ENCODE results near the gene CST6.
"Not testable (repeated sequence)": the region's sequence is repeated elsewhere in the genome, so short reads cannot be mapped to it uniquely, and the experiment has no call there.

CST6 gene

DNA sequence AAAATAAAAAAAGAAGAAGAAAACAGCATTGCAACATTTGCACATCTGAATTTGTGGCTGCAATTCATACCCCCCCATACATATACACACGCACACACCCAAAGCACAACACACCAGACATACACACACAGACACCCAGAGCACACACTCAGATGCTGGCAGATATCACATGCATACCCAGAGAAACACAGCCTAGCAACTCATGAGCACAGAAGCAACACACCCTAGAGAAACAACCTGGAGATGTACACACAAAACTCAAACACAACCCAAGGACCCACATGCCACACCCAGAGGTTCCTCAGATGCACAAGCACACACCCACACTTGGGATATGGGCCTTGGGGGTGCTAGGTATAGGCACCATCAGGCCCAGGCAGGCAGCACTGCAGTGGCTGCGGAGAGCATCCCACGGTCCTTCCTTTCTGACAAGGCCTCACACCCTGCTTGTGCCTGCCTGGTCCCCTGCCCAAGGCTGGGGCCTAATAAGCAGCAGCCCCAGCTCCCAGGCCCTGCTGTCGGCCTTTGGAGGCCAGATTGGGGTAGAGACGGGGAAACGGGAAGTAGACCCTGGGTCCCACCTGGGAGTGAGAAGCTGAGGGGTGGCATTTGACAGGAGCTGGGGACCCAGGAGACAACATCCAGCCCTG lies 3.1 kb downstream of the CST6 start:
- in situ Hi-C loops (cut with HindIII; ENCODE audit: low sequenced_read_pairs): no loop called here

- in situ Hi-C loops (cut with HindIII; ENCODE audit: low sequenced_read_pairs): no loop called here
Measured at GRCh38 chr11:66015454-66015881, 3.7 kb downstream of the CST6 start.

DNA sequence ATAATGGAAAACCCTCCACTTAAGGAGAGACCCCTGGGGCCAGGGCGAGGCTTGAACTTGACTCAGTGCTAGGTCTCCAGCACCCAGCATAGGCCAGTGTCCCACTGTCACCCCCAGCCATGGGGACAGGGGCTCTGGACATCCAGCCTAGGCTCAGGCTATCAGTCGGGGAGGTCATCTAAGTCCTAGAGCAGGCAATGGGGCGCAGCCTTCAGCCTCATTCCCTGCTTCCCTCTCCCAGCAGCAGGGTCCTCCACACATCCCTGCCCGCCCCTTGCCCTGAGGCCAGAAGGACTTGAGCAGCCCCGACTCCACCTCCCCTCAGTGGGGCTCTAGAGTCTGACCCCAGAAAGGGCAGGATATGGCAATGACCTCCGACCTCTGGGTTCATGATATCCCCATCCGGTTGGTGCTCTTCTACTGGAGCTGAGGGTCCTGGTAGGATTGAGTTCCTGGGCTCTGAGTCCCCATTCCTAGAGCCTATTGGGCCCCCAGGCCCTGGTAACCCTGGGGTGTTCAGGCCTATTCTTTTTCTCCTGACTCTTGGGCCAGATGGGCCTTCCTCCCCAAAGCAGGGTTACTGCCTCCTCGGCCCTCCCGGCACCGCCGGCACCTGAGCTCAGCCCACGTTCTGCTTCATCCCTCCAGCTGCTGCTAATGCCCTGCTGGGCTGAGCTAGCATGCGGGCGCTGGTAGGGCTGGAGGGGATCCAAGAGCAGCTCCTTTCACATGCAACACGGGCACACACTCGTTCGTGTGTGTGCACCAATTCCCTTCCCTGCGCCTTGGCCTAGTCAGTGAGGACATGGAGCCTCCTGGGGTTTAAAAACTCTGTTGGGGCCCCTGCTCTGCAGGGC lies 4.4 kb downstream of the CST6 start:
- in situ Hi-C loops (cut with HindIII; ENCODE audit: low sequenced_read_pairs): no loop called here

DNA sequence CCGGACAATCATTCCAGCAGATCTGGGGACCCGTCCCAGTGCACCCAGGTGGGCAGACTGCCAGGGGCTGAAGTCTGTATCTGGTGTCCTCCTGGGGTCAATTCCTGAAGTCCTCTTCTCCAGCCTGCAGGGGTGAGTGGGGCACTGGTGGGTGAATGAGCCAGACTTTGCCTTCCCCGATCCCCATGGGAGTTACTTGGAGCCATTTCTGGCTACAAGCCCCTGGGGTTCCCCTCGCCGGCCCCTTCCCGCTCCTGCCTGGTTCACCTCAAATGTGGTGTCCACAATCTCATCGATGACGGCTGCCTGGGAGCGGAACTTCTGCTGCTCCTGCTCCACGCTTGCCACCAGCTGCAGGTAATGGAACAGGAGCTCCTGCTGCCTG lies 5.0 kb downstream of the CST6 start:
- in situ Hi-C loops (cut with HindIII; ENCODE audit: low sequenced_read_pairs): no loop called here

- in situ Hi-C loops (cut with HindIII; ENCODE audit: low sequenced_read_pairs): no loop called here
Measured at GRCh38 chr11:66017321-66017720, 5.5 kb downstream of the CST6 start.

DNA sequence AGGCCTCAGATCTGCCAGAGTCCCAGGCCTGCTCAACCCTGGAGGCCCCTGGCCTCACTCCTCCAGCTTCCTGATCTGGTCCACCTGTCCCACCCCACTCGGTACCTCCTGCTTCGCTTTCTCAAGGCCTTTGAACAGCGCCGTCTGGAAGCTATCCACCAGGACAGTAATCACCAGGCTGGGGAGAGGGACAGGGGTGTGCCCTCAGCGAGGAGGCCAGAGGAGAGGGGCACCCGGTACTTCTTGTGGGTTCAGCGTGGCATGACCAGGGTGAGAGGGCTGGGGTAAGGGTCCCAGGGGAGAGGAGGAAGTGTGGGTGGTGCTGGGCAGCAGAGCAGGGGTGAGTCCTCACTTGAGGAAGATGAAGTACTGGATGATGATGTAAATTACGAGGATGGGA lies 8.4 kb downstream of the CST6 start:
- in situ Hi-C loops (cut with HindIII; ENCODE audit: low sequenced_read_pairs): no loop called here

GRCh38 chr11:66020618-66021357 lies 9.0 kb downstream of the CST6 start:
- in situ Hi-C loops (cut with HindIII; ENCODE audit: low sequenced_read_pairs): no loop called here

GRCh38 chr11:66022401-66023185 lies 10.8 kb downstream of the CST6 start:
- in situ Hi-C loops (cut with HindIII; ENCODE audit: low sequenced_read_pairs): no loop called here

GRCh38 chr11:66023186-66023440 lies 11.3 kb downstream of the CST6 start:
- in situ Hi-C loops (cut with HindIII; ENCODE audit: low sequenced_read_pairs): not testable (repeated sequence)

- in situ Hi-C loops (cut with HindIII; ENCODE audit: low sequenced_read_pairs): no loop called here
Measured at GRCh38 chr11:66026017-66026529, 14.3 kb downstream of the CST6 start, which contains the start of gene CATSPER1. CATSPER1 (minus strand) TSS chr11:66026479; CDS start chr11:66026379, 100 bp downstream.

GRCh38 chr11:66032957-66033735 lies 21.3 kb downstream of the CST6 start:
- in situ Hi-C loops (cut with HindIII; ENCODE audit: low sequenced_read_pairs): no loop called here

- in situ Hi-C loops (cut with HindIII; ENCODE audit: low sequenced_read_pairs): no loop called here
Measured at GRCh38 chr11:66035653-66036333, 24.0 kb downstream of the CST6 start.

DNA sequence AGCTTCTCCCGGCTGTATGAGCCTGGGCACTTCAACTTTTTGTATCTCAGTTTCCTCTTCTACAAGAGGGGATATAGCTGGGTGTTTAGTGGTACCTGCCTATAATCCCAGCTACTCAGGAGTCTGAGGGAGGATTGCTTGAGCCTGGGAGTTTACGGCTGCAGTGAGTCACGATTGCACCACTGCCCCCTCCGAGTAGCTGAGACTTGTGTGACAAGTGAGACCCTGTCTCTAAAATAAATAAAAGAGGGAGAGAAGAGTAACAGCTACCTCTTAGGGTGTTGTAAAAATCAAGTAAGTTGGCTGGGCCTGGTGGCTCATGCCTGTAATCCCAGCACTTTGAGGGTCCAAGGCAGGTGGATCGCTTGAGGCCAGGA lies 24.5 kb downstream of the CST6 start:
- in situ Hi-C loops (cut with HindIII; ENCODE audit: low sequenced_read_pairs): no loop called here

DNA sequence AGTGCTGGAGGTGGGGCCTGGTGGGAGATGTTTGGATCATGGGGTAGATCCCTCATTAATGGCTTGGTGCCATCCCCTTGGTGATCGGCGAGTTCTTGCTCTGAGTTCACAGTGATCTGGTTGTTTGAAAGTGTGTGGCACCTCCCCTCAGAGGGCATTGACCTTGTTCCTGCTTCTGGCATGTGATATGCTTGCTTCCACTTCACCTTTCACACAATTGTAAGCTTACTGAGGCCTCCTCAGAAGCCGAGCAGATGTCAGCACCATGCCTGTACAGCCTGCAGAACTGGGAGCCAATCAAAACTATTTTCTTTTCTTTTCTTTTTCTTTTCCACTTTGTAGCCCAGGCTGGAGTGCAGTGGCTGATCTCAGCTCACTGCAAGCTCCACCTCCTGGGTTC lies 25.5 kb downstream of the CST6 start:
- in situ Hi-C loops (cut with HindIII; ENCODE audit: low sequenced_read_pairs): no loop called here

DNA sequence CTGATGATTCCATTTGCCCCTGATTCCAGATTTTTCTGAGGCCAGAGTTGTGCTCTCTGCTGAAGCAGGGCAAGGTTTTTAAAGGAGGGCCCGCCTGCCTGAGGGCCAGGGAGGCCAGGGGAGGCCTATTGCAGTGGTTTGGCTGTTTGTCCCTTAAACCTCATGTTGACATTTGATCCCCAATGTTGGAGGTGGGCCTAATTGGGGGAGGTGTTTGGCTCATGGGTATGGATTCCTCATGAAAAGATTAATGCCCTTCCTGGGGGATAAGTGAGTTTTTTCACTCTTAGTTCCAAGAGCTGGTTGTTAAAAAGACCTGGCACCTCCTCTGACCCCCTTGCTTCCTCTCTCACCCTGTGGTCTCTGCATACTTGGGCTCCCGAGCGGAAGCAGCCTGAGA lies 28.0 kb downstream of the CST6 start:
- in situ Hi-C loops (cut with HindIII; ENCODE audit: low sequenced_read_pairs): no loop called here

DNA sequence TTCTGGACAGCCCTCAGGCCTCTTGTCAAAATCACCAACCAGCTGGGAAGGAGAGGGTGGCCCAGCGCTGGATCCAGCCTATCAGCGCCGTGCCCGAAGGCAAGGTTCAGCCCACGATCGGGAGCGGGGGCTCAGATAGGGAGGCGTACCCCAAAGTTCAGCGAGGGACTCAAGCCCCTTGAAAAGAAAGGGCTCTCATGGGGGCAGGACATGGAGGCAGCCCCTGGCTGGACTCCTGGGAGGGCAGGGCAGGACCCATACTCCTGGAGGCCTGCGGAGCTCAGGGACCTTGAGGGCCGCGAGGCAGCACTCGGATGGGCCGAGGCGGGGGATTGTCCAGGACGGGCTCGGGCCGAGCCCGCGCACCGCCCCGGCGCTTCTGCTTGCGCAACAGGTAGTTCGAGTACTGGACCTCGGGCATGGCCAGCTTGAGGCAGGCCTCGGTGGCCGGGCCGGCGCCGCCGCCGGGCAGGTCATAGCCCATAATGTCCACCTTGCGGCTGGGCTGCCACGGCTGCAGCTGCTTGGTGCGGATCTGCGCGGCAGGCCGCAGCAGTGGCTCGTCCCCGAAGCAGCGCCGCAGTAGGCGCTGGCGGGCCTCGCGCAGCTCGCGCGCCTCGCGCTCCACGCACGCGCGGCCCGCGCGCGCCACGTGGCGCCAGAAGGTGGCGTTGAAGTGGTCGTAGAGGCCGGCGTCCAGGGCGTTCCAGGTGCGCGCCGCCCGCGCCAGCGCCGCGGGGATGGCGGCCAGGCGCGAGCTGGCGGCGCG lies 30.6 kb downstream of the CST6 start:
- in situ Hi-C loops (cut with HindIII; ENCODE audit: low sequenced_read_pairs): no loop called here

DNA sequence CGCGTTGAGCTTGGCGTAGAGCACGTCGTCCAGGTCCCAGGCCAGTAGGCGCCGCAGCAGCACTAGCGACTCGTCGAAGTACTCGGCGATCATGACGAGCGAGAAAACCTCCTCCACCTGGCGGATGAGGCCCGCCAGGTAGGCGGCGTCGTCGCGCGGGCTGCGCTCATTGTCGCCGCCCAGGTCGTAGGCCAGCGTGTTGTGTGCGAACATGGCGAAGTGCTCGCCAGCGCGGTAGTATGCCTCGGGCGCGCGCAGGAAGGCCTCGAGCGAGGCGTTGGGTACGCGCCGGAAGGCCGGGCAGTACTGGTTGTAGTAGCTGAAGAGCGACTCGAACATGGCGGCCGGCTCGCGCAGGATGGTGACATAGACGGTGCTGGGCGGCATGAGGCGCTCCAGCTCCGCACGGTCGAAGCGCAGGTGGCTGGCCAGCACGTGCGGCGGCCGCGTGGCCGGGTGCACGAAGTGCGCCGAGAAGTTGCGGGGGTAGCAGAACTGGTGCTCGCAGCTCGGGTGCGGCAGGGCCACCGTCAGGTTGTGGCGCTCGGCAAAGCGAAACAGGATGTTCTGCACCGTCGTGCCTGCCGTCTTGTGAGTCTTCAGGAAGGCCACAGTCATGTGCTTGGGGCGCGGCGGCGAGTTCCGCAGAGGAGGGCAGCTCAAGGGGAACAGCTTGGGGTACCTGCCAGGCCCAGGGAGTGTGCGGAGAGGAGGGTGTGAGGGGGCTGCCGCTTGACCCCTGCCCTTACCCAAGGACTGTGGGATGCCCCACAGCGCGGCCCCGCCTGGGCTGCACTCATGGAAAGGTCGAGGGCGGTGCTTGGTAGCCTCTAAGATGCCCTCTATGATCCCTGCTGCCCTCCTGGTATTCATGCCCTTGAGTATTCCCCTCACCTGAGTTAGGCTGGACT lies 31.4 kb downstream of the CST6 start:
- in situ Hi-C loops (cut with HindIII; ENCODE audit: low sequenced_read_pairs): no loop called here

GRCh38 chr11:66044757-66045156 lies 32.9 kb downstream of the CST6 start:
- in situ Hi-C loops (cut with HindIII; ENCODE audit: low sequenced_read_pairs): no loop called here

All from DLD1 (cell line).